Endothelial cell of umbilical vein (primary cell): ENCODE measurements around the gene MEIS3. TPM values are rescaled to one million over a fixed set of nuclear protein-coding genes. Genes with fewer than 3 reads are reported as not detected.

ENCODE experiments used
- BruUV-seq: library from RNA; stranded (reverse); fragments of 400-500 nt; replicated peaks from 2 replicates; lab custom pipeline; 2021; lab: Mats Ljungman, UMichigan
- CTCF ChIA-PET: fragments of 300-600, 350-600 bp; sonication (Branson Sonifier 250); formaldehyde crosslinking; loops from one replicate; lab custom pipeline; 2021; ENCODE audit warnings: antibody characterized with exemption, inconsistent platforms; lab: Charles Lee
- POLR2A ChIA-PET: fragments of 300-600, 350-600 bp; sonication (Branson Sonifier 250); formaldehyde crosslinking; loops from one replicate; lab custom pipeline; 2021; ENCODE audit warnings: antibody characterized with exemption, inconsistent platforms; lab: Charles Lee
- DNase-seq: peaks from one replicate; pipeline ENCODE4 v3.0.0-alpha.2; 2011; ENCODE audit warnings: low read depth, low spot score
- FAIRE-seq: peaks from 2 replicates; lab custom pipeline; 2011; peaks lifted over from hg19 to GRCh38; lab: Jason Lieb, UNC
- H2AFZ ChIP-seq: 2 replicates; pipeline ENCODE4 v1.6.0; 2012; ENCODE audit warnings: low read depth, low read length, control low read depth, inconsistent platforms
- H3K27ac ChIP-seq: 2 replicates; pipeline ENCODE4 v1.5.1; 2011; ENCODE audit warnings: low read depth, mild to moderate bottlenecking, control low read depth, low read length, moderate library complexity; ENCODE audit not compliant: insufficient read depth
- H3K27me3 ChIP-seq, 2 experiments: 2 replicates each; pipeline versions ENCODE4 v1.6.0 to v1.6.1; 2011; ENCODE audit warnings: low read length in 2 of 2, mixed read lengths in 1 of 2; ENCODE audit not compliant: control insufficient read depth in 2 of 2, insufficient read depth in 2 of 2
- H3K36me3 ChIP-seq, 2 experiments: 2 replicates in 1 of 2; 3 replicates in 1 of 2; pipeline ENCODE4 v1.5.1; 2011; ENCODE audit warnings: low read length in 2 of 2, mild to moderate bottlenecking in 1 of 2, moderate library complexity in 1 of 2; ENCODE audit not compliant: control insufficient read depth in 2 of 2, insufficient read depth in 2 of 2; ENCODE audit errors: extremely low read depth in 1 of 2
- H3K4me1 ChIP-seq: 3 replicates; pipeline ENCODE4 v1.5.1; 2011; ENCODE audit warnings: mild to moderate bottlenecking, low read length; ENCODE audit not compliant: control insufficient read depth, insufficient read depth; ENCODE audit errors: extremely low read depth
- H3K4me2 ChIP-seq: 2 replicates; pipeline ENCODE4 v1.6.1; 2011; ENCODE audit warnings: low read length, control low read depth, mixed read lengths; ENCODE audit not compliant: insufficient read depth
- H3K4me3 ChIP-seq, 3 experiments: fragments of 200-600 bp in 1 of 3; sonication (generic), shearing (Covaris generic) in 1 of 3; replicated peaks in 1 of 3; 2 replicates each; pipeline ENCODE4 v1.5.1; 2011 to 2016; ENCODE audit warnings: control low read depth in 3 of 3, low read length in 3 of 3, mild to moderate bottlenecking in 2 of 3, inconsistent platforms in 1 of 3, low read depth in 1 of 3, moderate library complexity in 1 of 3; ENCODE audit not compliant: insufficient read depth in 1 of 3
- H3K79me2 ChIP-seq: 2 replicates; pipeline ENCODE4 v1.6.0; 2012; ENCODE audit warnings: low read length, inconsistent platforms; ENCODE audit not compliant: control insufficient read depth, insufficient read depth
- H3K9ac ChIP-seq: replicated peaks from 2 replicates; pipeline ENCODE3; 2011; ENCODE audit warnings: low read length, control low read depth; ENCODE audit not compliant: insufficient read depth; ENCODE audit errors: extremely low read depth
- H3K9me1 ChIP-seq: replicated peaks from 3 replicates; pipeline ENCODE4 v1.6.0; 2011; ENCODE audit warnings: mild to moderate bottlenecking, low read length; ENCODE audit not compliant: control insufficient read depth, insufficient read depth; ENCODE audit errors: extremely low read depth
- H3K9me3 ChIP-seq: replicated peaks from 2 replicates; pipeline ENCODE4 v1.5.1; 2012; ENCODE audit warnings: low read length, inconsistent platforms; ENCODE audit not compliant: control insufficient read depth, insufficient read depth
- H4K20me1 ChIP-seq: replicated peaks from 2 replicates; pipeline ENCODE3; 2011; ENCODE audit warnings: mild to moderate bottlenecking, low read length; ENCODE audit not compliant: control insufficient read depth, insufficient read depth; ENCODE audit errors: extremely low read depth
- EZH2 ChIP-seq: IDR thresholded peaks from 2 replicates; pipeline ENCODE4 v1.6.1; 2012; ENCODE audit warnings: borderline replicate concordance, low read depth, mild to moderate bottlenecking, moderate library complexity, low read length, inconsistent platforms; ENCODE audit not compliant: severe bottlenecking
- FOS ChIP-seq: IDR thresholded peaks from 2 replicates; pipeline ENCODE4 v1.6.1; 2011; ENCODE audit warnings: mild to moderate bottlenecking, low read length, moderate library complexity, borderline replicate concordance; ENCODE audit not compliant: insufficient read depth
- GATA2 ChIP-seq: IDR thresholded peaks from 2 replicates; pipeline ENCODE4 v1.7.0; 2011; ENCODE audit warnings: low read depth, mild to moderate bottlenecking, moderate library complexity, mixed read lengths, low read length; ENCODE audit not compliant: insufficient read length, insufficient read depth
- JUN ChIP-seq: IDR thresholded peaks from 2 replicates; pipeline ENCODE4 v1.6.1; 2011; ENCODE audit warnings: borderline replicate concordance, low read depth; ENCODE audit not compliant: insufficient read length, insufficient read depth
- MYC ChIP-seq: IDR thresholded peaks from one replicate; pipeline ENCODE4 v1.6.1; 2011; ENCODE audit warnings: mild to moderate bottlenecking, low read depth, low read length
- POLR2A ChIP-seq: IDR thresholded peaks from 2 replicates; pipeline ENCODE4 v1.6.1; 2012; ENCODE audit warnings: low read depth, mild to moderate bottlenecking, control low read depth, low read length
- POLR2AphosphoS5 ChIP-seq: IDR thresholded peaks from 2 replicates; pipeline ENCODE4 v1.6.1; 2012; ENCODE audit warnings: low read depth, mild to moderate bottlenecking, control low read depth, low read length, moderate library complexity; ENCODE audit not compliant: insufficient read depth
- dilution Hi-C: fragments of 300-500 bp; cut with MboI; formaldehyde crosslinking; loops from one replicate; pipeline ENCODE4 v1.15.0; 2019; ENCODE audit warnings: low sequenced_read_pairs; ENCODE audit not compliant: extremely low pct_ligation_motif_present
- intact Hi-C: fragments of 100-400 bp; cut with micrococcal nuclease; formaldehyde crosslinking; loops from one replicate; pipeline ENCODE4 v1.10.0; 2022
- polyA plus RNA-seq, 4 experiments: library from polyadenylated mRNA; depleted of rRNA in 3 of 4; stranded (reverse) in 3 of 4; unstranded in 1 of 4; fragments of >200 nt; gene quantifications; 2 replicates each; pipeline versions ENCODE4 v1.2.1 to v1.2.3, GENCODE V29; 2011 to 2012; ENCODE audit warnings: missing spikeins in 1 of 4
- total RNA-seq: library from RNA; stranded (reverse); gene quantifications from 2 replicates; pipeline ENCODE4 v1.2.3, GENCODE V29; 2021
- TF ChIP-seq, protein P1 (sequence below): IDR thresholded peaks from 2 replicates; pipeline ENCODE4 v1.6.1; 2011; ENCODE audit not compliant: insufficient read depth, insufficient read length
- TF ChIP-seq, protein P2 (sequence below), 2 donors: IDR thresholded peaks; 1 replicate in 1 of 2; 2 replicates in 1 of 2; pipeline ENCODE4 v1.5.1; 2011; ENCODE audit warnings: low read length in 2 of 2, mild to moderate bottlenecking in 2 of 2, moderate library complexity in 2 of 2, control low read depth in 1 of 2, inconsistent platforms in 1 of 2, low read depth in 1 of 2; ENCODE audit not compliant: insufficient read depth in 1 of 2; ENCODE audit errors: extremely low read depth in 1 of 2

Gene MEIS3
- total and polyA plus RNA-seq, 2 donors (not counting 3 experiments of a cell fraction or from before 2014, with no cell fraction given) = 0.42 TPM; not detected in 1

DNA sequence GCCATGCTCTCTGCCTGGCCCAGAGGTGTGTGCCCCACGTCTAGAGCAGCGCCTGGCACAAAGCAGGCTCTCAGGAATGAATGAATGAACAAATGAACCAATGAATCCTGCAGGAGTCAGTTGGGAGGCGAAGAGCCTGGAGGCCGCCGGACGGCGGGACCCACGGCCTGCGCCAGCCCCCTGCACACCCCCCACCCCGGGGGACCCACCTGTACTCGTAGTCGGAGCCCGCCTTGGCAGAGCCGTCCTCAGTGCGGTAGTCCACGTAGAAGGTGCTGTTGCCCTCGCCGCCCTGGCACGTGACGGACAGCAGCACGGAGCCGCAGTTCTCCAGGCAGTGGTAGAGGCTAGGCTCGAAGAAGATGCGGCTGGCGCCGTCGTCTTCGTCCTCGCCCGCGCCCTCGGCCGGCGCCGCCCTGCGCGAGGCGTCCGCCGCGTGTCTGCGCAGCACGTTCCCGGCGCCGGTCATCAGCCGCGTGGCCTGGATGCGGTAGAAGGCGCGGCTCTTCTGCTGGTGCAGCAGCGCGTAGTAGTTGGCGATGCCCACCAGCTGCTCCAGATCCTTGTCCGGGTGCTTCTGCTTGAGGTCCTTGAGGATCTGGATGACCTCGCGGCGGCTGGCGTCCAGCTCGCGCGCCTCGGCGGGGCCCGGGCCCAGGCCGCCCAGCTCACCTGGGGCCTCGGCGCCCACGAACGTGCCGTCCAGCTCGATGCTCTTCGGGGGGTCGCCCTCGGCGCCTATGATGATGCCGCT lies 37.6 kb upstream of the MEIS3 start:
- H3K9me3 ChIP-seq = no peaks in the 10 kb centered on the region
- CTCF ChIA-PET = interaction anchor here (1.3 kb wide), 1 partner anchor 251 kb away, joined by 3 read pairs; no protein-coding TSS in a partner anchor
- no peaks in the 10 kb centered on the region for H3K4me1 ChIP-seq
- DNase-seq (no peak), FAIRE-seq (no peak)
- no peak overlapping the region for H3K4me3 ChIP-seq
- BruUV-seq = no TSS peak
- H2AFZ ChIP-seq = no peak overlapping the region
- H3K9me1 ChIP-seq = no peaks in the 10 kb centered on the region
- H3K27me3 ChIP-seq = peaks cover 44% of the 10 kb centered on the region in 2 experiments
- H3K79me2 ChIP-seq = no peaks in the 10 kb centered on the region
- no peaks in the 10 kb centered on the region for H3K36me3 ChIP-seq
- no peaks in the 10 kb centered on the region for H4K20me1 ChIP-seq
- dilution Hi-C loops = no loop called here
- no peak overlapping the region for H3K4me2 ChIP-seq
- intact Hi-C loops = no loop called here
- H3K27ac ChIP-seq = no peak overlapping the region
- TF ChIP-seq EZH2 (peak; percentile 43), POLR2AphosphoS5 (no peak)
- no peak overlapping the region for H3K9ac ChIP-seq
- POLR2A ChIA-PET = no interaction called here

DNA sequence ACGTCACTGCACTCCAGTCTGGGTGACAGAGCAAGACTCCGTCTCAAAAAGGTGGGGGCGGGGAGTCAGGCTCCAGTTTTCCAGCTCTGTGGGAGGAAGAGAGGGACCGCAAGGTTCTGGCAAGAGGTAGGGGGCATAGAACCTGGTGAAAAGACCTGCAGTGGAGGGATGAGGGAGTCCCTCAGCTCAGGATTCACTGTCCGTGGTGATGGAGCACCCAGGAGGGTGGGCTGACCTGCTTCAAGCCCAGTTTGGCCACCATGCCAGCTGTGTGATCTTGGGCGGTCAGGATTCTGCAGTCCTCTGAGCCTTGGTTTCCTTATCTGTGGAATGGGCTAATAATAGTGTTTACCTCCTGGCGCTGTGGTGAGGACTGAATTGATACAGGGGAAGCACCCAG lies 31.2 kb upstream of the MEIS3 start:
- Histone ChIP-seq H4K20me1 (no peaks in the 10 kb centered on the region), H3K9me1 (no peaks in the 10 kb centered on the region), H3K9me3 (no peaks in the 10 kb centered on the region), H3K79me2 (no peaks in the 10 kb centered on the region), H3K27me3 (peaks cover 20 to 24% of the 10 kb centered on the region in 2 experiments), H3K4me1 (no peaks in the 10 kb centered on the region), H2AFZ (no peak overlapping the region), H3K4me2 (no peak overlapping the region), H3K4me3 (no peak overlapping the region), H3K36me3 (no peaks in the 10 kb centered on the region), H3K27ac (no peak overlapping the region), H3K9ac (no peak overlapping the region)
- TF ChIP-seq JUN = no peak
- TF ChIP-seq POLR2AphosphoS5 = no peak
- TF ChIP-seq, protein P1, sequence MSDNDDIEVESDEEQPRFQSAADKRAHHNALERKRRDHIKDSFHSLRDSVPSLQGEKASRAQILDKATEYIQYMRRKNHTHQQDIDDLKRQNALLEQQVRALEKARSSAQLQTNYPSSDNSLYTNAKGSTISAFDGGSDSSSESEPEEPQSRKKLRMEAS = no peak
- TF ChIP-seq FOS = no peak
- TF ChIP-seq, protein P2, sequence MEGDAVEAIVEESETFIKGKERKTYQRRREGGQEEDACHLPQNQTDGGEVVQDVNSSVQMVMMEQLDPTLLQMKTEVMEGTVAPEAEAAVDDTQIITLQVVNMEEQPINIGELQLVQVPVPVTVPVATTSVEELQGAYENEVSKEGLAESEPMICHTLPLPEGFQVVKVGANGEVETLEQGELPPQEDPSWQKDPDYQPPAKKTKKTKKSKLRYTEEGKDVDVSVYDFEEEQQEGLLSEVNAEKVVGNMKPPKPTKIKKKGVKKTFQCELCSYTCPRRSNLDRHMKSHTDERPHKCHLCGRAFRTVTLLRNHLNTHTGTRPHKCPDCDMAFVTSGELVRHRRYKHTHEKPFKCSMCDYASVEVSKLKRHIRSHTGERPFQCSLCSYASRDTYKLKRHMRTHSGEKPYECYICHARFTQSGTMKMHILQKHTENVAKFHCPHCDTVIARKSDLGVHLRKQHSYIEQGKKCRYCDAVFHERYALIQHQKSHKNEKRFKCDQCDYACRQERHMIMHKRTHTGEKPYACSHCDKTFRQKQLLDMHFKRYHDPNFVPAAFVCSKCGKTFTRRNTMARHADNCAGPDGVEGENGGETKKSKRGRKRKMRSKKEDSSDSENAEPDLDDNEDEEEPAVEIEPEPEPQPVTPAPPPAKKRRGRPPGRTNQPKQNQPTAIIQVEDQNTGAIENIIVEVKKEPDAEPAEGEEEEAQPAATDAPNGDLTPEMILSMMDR (IDR thresholded peaks at IDR 0.05; ENCODE audit: extremely low read depth in 1 of 2, insufficient read depth in 1 of 2, low read depth in 1 of 2, low read length in 2 of 2) = no peak
- TF ChIP-seq POLR2A = no peak
- TF ChIP-seq EZH2 = no peak
- no peak for TF ChIP-seq MYC
- no peak for TF ChIP-seq GATA2
- ChIA-PET POLR2A (no interaction called here), CTCF (interaction anchor here (1.3 kb wide), 1 partner anchor 13 kb away, joined by 5 read pairs; no protein-coding TSS in a partner anchor)
- FAIRE-seq = no peak
- intact Hi-C loops = no loop called here
- dilution Hi-C loops = no loop called here
- BruUV-seq = no TSS peak
- DNase-seq = no peak
